Hippocampal formation (tissue), 2 donors: ENCODE results near the gene CPLX4.

ENCODE experiments used
- DNase-seq, 2 donors: peaks; one replicate each; lab custom pipeline; 2025; lab: John Stamatoyannopoulos, UW

The CPLX4 gene

GRCh38 chr18:59306640-59307039, 11.8 kb downstream of the CPLX4 start:
- no peak for DNase-seq

GRCh38 chr18:59305295-59305694, 13.2 kb downstream of the CPLX4 start:
- no peak for DNase-seq

GRCh38 chr18:59303656-59304195, 14.7 kb downstream of the CPLX4 start:
- DNase-seq: no peak

GRCh38 chr18:59303006-59303405, 15.4 kb downstream of the CPLX4 start:
- no peak for DNase-seq

GRCh38 chr18:59301929-59302328, 16.5 kb downstream of the CPLX4 start:
- DNase-seq: no peak

GRCh38 chr18:59300676-59301285, 17.7 kb downstream of the CPLX4 start:
- no peak for DNase-seq

GRCh38 chr18:59298871-59299270, 19.6 kb downstream of the CPLX4 start:
- no peak for DNase-seq

GRCh38 chr18:59293317-59293716, 25.1 kb downstream of the CPLX4 start:
- no peak for DNase-seq

- DNase-seq: no peak
Observed at GRCh38 chr18:59286341-59286740, 32.1 kb downstream of the CPLX4 start.

GRCh38 chr18:59282341-59282740, 36.1 kb downstream of the CPLX4 start:
- DNase-seq: no peak

- no peak for DNase-seq
Observed at GRCh38 chr18:59279722-59280121, 38.7 kb downstream of the CPLX4 start.

GRCh38 chr18:59279193-59279592, 39.3 kb downstream of the CPLX4 start:
- no peak for DNase-seq

- DNase-seq: no peak
Observed at GRCh38 chr18:59278793-59279192, 39.7 kb downstream of the CPLX4 start.

GRCh38 chr18:59276047-59276446, 42.4 kb downstream of the CPLX4 start:
- no peak for DNase-seq

- DNase-seq: no peak
Observed at GRCh38 chr18:59275406-59275949, 43.0 kb downstream of the CPLX4 start.

- DNase-seq: no peak
Observed at GRCh38 chr18:59274533-59274928, 43.9 kb downstream of the CPLX4 start.

GRCh38 chr18:59273759-59274532, 44.5 kb downstream of the CPLX4 start:
- no peak for DNase-seq

- no peak for DNase-seq
Observed at GRCh38 chr18:59272891-59273758, 45.3 kb downstream of the CPLX4 start, which contains the start of gene RAX. RAX (minus strand) TSS chr18:59273454; CDS start chr18:59273206, 248 bp downstream.

- DNase-seq: no peak
Observed at GRCh38 chr18:59272221-59272888, 46.1 kb downstream of the CPLX4 start.

- DNase-seq: no peak
Observed at GRCh38 chr18:59271606-59272220, 46.7 kb downstream of the CPLX4 start.

- DNase-seq: no peak
Observed at GRCh38 chr18:59270689-59271257, 47.7 kb downstream of the CPLX4 start.
